HG02938 (cell line): ENCODE results near the gene HERC2.
"Not testable (repeated sequence)": the region's sequence is repeated elsewhere in the genome, so short reads cannot be mapped to it uniquely, and the experiment has no call there.

Experiments used
- ATAC-seq: cut with Tn5 transposase; IDR thresholded peaks from one replicate; pipeline ENCODE4 v1.9.1; 2021; ENCODE audit warnings: mild to moderate bottlenecking, moderate library complexity; ENCODE audit not compliant: unreplicated experiment

Gene HERC2

DNA sequence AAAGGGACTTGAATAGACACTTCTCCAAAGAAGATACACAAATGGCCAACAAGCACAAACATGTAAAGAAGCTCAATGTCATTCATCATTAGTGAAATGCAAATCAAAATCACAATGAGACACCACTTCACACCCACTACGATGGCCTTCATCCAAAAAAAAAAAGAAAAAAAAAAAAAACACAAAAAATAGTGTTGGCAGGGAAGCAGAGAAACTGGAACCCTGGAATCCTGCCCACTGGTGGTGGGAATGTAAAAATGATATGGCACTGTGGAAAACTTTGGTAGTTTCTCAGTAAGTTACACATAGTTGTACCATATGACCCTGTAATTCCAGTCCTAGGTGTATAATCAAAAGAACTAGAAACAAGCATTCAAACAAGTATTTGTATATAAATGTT is 94.7 kb downstream of the HERC2 start:
- ATAC-seq = not testable (repeated sequence)

- not testable (repeated sequence) for ATAC-seq
Observed at GRCh38 chr15:28222612-28223011, 99.4 kb downstream of the HERC2 start.

GRCh38 chr15:28221696-28222095 is 100.3 kb downstream of the HERC2 start:
- not testable (repeated sequence) for ATAC-seq

GRCh38 chr15:28219116-28219515 is 102.9 kb downstream of the HERC2 start:
- no peak for ATAC-seq

DNA sequence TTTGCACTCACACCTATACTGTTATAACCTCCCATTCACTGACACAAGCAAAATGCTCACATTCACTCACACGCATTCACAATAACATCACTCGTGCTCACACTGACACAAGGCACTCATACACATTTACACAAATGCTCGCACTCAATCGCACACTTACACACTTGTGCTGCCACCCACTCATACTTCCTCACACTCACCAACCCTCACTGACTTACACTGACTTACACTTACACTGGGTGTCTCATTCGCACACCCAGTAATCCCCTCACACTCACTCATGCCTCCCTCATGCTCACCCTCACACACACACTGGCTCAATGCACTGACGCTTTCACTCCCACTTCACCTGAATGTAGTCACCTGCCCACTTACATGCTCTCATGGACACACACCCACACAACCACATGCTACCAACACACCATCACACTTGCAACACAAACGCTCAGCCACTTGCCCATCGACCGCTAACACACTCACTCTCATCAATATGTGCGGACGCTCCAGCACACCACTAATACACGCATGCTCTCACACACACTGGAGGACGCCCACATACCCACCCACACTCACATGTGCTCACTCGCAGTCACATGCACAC is 104.9 kb downstream of the HERC2 start:
- ATAC-seq = not testable (repeated sequence)

DNA sequence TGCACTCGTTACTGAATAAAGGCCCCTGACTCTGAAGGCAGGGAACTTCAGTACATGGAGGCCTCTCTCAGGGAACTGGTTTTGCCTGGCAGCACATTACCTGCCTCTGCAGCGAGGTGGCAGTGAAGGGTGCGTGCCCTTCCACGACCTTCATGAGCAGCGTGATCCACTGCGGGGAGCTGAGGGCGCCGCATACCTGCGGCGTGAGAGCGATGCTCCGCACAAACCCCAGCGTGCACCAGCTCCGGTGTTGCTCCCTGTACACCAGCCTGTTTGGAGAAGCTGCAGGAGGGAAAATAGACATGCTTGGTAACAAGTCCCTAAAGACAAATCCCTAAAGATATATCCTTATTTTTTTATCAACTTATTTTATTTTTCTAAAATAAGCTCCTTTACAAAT is 106.5 kb downstream of the HERC2 start:
- ATAC-seq = not testable (repeated sequence)

- ATAC-seq = not testable (repeated sequence)
Observed at GRCh38 chr15:28214006-28214790, 107.8 kb downstream of the HERC2 start.

DNA sequence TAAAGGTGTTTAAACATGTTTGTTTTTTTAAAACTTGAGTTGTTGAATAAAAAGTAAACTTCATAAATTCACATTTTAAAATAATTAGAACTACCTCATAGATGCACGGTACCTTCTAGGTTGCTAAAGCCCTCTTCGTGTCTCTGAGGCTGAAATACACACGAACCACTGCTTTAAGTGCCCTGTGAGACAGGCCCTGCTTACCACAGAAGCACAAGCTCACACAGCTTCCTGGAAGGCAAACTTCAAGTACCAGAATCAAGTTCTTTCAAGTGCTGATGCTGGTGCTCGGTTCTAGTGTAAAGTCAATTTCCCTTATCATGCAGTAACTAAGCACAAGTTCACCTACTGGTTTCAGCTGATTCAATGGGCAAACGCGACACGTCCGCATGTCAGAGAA is 108.6 kb downstream of the HERC2 start:
- ATAC-seq = not testable (repeated sequence)

DNA sequence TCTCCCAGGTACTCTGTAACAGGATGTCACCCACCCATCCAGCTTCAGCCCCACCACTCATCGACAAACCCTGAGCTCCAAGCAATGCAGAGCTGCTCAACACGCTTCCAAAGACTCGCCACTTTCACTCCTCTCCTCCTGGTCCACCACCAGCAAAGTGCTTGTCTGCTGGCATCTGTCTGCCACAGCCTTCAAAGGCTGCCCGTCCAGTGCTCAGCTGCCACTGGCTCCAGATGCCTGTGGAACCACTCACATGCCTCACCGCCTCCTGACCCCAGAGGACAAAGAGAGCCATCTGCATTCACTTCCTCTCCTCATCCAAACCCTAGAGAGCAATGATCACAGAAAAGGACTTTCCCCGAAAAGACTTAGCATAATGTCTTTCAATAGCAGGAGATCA is 113.4 kb downstream of the HERC2 start:
- no peak for ATAC-seq

DNA sequence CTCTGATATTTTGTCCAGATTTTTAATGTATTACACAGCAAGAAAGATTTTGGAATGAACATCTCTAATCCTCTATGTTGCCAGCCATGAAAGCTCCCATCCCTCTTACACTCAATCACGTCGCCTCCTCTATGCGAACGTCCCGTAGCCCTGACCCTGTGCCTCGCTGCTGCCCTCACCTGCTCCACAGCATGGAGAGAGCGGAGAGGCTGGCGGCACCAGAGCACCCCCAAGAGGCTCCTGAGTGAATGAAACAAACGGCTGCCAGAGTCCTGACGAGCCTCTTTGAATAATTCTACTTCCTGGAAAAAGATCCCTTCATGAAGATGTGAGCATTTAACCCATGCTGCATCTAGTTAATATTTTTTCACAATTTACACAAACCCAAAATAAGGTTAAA is 116.3 kb downstream of the HERC2 start:
- not testable (repeated sequence) for ATAC-seq

DNA sequence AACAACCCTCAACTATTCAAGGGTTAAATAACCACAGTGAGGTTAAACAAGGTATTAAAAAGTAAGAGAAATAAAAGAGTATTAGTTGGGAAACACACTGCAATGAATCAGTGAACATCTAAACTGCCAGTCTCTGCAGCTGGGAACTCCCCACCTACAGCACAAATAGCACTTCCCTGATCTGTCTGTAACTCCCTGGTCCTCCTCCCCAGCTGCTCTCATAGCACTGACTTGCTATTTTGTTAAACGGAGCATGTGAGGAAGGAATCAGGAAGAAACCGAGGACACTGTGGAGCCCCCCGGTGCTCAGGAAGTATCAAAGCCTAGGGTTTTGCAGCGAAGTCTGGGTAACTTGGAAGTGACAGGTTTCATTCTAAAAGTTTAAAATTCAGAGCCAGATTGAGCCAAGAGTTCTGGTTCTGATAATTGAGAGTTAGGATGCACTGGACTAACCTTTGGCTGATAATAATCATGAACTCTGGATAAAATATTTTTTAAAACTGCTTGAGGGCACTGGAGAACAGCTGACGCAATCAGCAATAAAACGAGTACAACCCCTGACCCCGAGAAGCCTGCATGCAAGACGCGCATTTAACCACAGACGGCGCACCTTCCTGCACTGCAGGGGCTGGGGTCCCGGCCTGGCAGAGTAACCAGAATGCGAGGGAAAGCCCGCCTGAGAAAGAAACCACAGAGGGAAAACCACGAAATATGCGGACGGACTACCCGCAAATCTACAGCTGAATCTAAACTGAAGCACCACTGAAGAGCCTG is 118.7 kb downstream of the HERC2 start:
- ATAC-seq = not testable (repeated sequence)

- not testable (repeated sequence) for ATAC-seq
Observed at GRCh38 chr15:28202124-28202523, 119.9 kb downstream of the HERC2 start.

- ATAC-seq = not testable (repeated sequence)
Observed at GRCh38 chr15:28198215-28198614, 123.8 kb downstream of the HERC2 start.

DNA sequence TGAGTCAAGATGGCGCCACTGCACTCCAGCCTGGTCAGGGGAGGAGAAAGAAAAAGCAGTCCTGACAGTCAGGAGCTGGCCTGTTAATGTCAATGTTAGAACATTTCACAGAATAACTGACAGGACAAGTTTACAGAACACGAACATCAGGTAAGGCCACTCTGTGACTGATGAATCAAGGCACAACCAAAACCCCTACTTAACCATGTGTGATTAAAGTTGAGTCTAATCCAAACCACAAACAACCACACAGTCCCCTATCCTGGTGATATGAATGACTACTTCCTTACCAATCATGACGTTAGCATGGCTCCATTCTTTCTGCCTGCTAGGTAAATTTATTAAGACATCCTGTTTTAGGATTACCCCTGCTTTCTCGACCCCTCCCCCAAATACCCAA is 124.3 kb downstream of the HERC2 start:
- ATAC-seq = not testable (repeated sequence)

DNA sequence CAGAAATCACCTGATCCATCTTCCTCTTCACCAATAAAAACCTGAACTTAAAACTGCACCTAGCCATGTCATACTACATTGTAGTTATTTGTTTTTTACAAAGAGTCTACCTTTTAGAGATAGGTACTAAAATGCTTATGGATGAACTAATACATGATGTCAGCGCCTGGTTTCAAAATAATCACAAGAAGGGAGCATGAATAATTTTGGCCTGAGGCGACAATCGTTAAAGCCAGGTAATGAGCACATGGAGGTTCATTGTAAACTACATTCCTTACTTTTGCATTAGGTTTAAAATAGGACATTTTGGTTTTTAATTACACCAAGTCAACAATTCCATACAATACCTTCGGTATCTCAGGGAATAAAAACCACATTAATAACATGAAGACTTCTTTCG is 125.4 kb downstream of the HERC2 start:
- not testable (repeated sequence) for ATAC-seq

DNA sequence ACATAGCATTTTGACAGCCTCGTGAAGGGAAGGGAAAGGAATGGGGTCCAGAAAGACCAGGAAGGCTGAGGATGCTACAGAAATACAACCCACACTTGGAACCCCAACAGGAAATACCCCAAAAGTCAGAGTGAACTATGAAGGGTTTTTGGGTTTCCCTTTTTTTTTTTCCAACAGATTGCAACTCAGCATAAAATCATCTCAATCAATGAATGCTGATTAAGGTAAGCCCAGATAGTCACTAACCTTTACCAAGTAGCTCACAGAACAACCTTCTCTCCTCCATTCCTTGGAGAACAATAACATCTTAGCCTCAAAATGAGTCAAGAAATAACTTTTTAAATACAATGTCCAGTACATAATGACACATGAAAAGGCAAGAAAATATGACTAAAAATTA is 129.2 kb downstream of the HERC2 start:
- no peak for ATAC-seq

DNA sequence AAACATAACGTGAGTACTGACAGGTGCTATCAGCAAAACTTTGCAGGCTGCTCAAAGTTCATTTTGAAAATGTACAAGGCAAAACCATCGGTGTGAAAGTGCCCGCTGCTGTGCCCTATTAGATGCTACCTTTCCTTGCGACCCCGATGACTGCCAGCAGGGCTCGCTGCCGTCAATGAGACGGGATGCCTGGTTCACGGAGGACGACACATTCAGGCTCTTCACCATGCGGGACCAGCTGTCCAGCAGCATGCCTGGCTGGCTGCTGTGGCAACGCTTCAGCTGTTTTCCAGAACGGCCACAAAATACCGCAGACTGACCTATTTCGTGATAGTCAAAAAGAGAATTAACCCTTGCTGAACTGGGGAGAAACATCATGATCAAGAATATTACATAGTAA is 130.1 kb downstream of the HERC2 start:
- ATAC-seq = no peak

DNA sequence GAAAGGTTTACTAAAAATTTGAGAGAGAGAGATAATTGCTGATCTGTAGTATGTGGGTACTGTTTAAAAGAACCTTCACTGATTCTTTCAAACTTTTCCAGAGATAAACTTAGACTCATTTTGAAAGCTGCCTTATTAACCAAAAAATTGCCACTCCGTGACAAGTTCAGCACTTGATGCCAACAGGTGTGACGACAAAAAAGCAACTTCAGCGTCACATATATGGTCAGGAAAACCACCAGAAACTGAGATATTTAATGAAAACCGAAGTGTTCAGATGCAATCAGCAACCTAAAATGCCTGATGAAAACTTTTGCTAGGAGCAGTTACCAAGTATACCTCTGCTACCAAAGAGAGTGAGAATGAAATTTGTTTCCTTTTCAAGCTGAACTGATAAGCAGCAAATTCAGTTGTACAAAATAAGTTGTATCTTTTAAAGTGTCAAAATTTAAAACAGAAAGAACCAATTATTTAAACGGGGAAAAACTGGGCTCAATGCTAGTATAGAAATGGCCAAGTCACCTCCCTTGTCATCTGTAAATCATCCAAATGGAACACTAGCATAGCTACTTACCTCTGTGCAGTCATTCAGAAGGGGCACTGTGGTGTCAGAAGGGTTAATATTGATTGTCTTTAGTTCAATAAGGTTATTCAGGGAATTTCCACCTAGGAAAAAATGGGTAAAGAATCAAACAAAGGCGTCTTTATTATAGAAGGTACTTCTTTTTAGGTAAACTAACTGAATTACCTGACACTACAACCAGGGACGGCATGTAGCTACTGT is 131.4 kb downstream of the HERC2 start:
- ATAC-seq = no peak

GRCh38 chr15:28185148-28185895 is 136.7 kb downstream of the HERC2 start:
- no peak for ATAC-seq

DNA sequence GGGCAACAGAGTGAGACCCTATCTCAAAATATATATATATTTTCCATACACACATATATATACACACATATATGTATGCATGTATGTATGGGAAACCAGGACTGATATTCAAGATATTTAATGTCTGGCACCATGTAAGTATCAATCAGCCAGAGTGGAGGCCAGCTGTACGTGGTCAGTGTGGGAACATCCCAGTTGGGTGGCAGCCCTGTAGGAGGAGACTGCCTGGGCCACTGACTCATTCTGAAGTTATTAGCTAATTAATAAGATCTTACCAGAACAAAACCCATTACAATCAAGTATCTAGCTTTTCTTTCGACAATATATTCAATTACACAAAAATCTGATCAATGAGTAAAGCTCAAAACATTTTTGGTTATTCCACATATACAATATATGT is 137.8 kb downstream of the HERC2 start:
- ATAC-seq = no peak
